GM20000 (cell line): ENCODE data around the gene SPATA24.

ENCODE experiments used
- DNase-seq: peaks from one replicate; pipeline ENCODE4 v3.0.0; 2012; ENCODE audit warnings: low spot score
- CTCF ChIP-seq: IDR thresholded peaks from 2 replicates; pipeline ENCODE4 v1.5.1; 2012; ENCODE audit warnings: mild to moderate bottlenecking, control low read depth; ENCODE audit errors: extremely low read depth, missing control alignments

The SPATA24 gene

GRCh38 chr5:139392678-139393496, 11.0 kb downstream of the SPATA24 start:
- DNase-seq: peak; percentile 95
- TF ChIP-seq CTCF: peak; percentile 87

GRCh38 chr5:139392324-139392677, 11.6 kb downstream of the SPATA24 start:
- TF ChIP-seq CTCF: no peak

GRCh38 chr5:139391570-139392323, 12.1 kb downstream of the SPATA24 start:
- DNase-seq: no peak
- TF ChIP-seq CTCF: no peak

More at GRCh38 chr5:139392324-139392677, 11.6 kb downstream of the SPATA24 start:
- DNase-seq: no peak

GRCh38 chr5:139390639-139391569, 13.0 kb downstream of the SPATA24 start:
- no peak for TF ChIP-seq CTCF
- no peak for DNase-seq

GRCh38 chr5:139389701-139390638, 13.9 kb downstream of the SPATA24 start, which contains the start of gene MZB1:
Gene MZB1, minus strand, starts transcription at chr5:139389913. Its CDS starts 57 bp downstream, at chr5:139389856.
- no peak for TF ChIP-seq CTCF
- peak; percentile 92 for DNase-seq

GRCh38 chr5:139388198-139388821, 15.6 kb downstream of the SPATA24 start:
- no peak for DNase-seq
- no peak for TF ChIP-seq CTCF
